ENCODE data around the gene POLH.
"Not testable (repeated sequence)": the region's sequence is repeated elsewhere in the genome, so short reads cannot be mapped to it uniquely, and the experiment has no call there.

POLH gene

GRCh38 chr6:43625393-43625992 lies 49.5 kb downstream of the POLH start:
- no peak for DNase-seq (ENCODE audit: low read depth)
- TF ChIP-seq CTCF (conservative IDR thresholded peaks at IDR 0.05; ENCODE audit: low read depth, low read length), result no peak
- H3K4me3 ChIP-seq (ENCODE audit: low read depth, low read length), result no peak overlapping the region

DNA sequence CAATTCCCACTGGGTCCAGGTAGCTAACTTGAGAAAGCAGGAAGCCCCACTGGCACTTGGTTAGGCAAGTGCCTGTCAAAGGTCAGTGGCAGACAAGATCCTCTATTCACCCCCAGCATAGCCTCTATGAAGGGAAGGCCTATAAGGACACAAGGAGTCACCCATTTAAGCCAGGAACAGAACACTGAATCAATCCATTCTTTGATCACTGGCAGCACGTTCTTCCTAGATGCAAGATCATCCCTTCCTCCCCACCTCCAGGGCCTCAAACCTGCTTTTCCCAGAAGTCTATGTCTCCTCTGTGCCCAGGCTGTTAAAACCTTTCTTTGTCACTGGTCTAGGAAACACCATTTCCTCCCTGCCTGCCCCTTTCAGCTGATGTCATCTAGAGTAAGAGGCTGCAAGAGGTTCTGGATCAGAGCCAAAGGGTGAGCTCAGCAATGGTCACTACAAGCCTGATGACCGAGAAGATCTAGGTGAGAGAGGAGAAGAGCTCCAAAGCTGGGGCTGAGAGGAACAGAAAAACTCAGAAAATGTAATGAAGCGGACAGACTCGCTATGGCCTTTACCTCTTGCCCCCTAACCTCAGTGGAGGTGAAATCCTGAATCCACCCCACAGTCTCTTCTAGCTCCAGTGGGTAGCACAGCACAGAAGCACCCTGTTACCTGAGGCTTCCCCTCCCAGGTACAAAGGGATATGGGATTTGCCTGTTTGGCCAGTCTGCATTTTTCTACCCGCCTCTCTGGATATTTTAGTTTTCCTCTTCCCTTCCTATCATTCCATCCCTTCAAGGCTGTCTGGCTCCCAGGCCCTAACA lies 51.2 kb downstream of the POLH start:
- DNase-seq (ENCODE audit: low read depth), result peak; percentile 99
- H3K4me3 ChIP-seq (ENCODE audit: low read depth, low read length), result peak overlapping the region; percentile 38
- no peak for TF ChIP-seq CTCF (conservative IDR thresholded peaks at IDR 0.05; ENCODE audit: low read depth, low read length)

DNA sequence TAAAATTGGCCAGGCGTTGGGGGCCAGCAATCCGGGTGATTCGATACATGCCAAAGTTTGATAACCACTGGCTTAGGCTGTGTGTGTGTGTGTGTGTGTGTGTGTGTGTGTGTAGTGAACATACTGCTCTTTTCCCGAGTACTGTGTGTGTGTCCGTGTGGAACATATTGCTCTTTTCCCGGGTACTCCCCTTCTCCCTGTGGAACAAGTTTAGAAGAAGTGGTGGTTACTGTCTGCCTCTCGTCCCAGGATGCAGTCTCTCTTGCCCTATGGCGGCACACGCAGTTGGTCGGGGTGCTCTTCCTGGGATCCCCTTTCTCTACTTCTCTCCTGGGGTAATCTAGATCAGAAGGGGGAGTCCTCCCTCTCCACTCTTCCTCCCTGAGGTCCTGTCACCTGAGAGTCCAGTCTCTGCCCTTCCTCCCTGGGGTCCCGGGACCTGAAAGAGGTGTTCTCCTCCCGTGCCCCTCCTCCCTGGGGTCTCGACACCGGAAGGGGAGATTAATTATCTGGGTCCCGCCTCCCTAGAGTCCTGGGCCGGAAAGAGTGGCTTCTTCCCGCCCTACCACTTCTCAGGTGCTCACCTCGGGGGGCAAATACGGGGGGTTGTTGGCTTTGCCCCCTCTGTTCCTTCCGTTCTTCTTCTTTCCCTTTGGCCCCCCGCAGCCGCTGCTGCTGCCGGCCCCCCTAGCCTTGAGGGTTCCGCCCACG lies 52.6 kb downstream of the POLH start:
- TF ChIP-seq CTCF (conservative IDR thresholded peaks at IDR 0.05; ENCODE audit: low read depth, low read length), result no peak
- DNase-seq (ENCODE audit: low read depth), result peak; percentile 56
- peak overlapping the region; percentile 93 for H3K4me3 ChIP-seq (ENCODE audit: low read depth, low read length)

DNA sequence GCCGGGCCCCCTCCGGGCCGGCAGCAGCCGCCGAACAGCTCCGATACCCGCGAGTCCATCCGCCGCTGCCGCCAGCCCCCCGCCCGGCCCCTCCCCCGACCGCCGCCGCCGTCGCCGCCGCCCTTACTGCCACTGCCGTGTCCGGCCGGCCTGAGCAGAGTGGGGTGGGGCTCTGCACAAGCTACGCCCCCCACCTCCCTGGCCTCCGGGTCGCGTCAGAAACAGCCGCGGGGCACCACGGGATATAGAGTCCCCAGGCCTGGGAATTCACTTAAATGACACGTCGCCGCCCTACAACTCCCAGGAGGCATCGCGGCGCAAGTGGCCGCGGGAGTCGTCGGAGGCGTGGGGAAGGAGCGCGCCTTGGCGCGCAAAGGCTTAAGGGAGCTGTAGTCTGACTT lies 53.1 kb downstream of the POLH start, which contains the start of gene GTPBP2:
GTPBP2 (minus strand) TSS at position 161 of the 401 bp plus-strand sequence; CDS start at position 59, 102 bp downstream.
- peak within 1 kb of the TSS; percentile 93 for H3K4me3 ChIP-seq (ENCODE audit: low read depth, low read length)
- DNase-seq (ENCODE audit: low read depth), result peak; percentile 100
- TF ChIP-seq CTCF (conservative IDR thresholded peaks at IDR 0.05; ENCODE audit: low read depth, low read length), result no peak

GRCh38 chr6:43629505-43630300 lies 53.7 kb downstream of the POLH start:
- peak; percentile 99 for DNase-seq (ENCODE audit: low read depth)
- no peak for TF ChIP-seq CTCF (conservative IDR thresholded peaks at IDR 0.05; ENCODE audit: low read depth, low read length)
- peak overlapping the region; percentile 93 for H3K4me3 ChIP-seq (ENCODE audit: low read depth, low read length)

DNA sequence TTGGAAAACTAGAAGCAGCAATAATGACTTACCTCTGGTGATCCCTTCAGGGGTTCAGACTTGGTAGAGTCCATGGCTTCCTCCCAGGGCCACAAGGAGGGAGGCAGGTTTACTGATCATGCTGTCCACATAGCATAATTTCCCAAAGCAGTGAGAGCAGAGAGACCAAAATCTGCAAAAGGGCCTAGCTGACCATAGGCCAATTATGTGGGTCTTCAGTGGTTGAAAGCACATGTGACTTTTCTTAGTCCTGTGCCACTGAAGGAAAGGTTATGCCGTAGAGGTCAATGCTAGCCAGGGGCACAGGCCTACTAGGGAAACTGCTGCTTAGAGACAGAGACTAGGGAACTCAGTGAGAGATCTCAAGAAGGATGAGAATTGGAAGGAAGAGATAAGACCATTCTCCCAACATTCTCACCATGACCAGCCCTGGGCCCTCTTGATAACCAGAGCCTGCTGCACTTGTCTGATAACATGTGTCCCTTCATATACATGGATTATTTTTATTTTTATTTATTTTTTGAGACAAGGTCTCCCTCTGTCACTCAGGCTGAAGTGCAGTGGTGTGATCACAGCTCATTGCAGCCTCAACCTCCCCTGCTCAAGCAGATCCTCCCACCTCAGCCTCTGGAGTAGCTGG lies 55.1 kb downstream of the POLH start:
- TF ChIP-seq CTCF (conservative IDR thresholded peaks at IDR 0.05; ENCODE audit: low read depth, low read length), result no peak
- no peak overlapping the region for H3K4me3 ChIP-seq (ENCODE audit: low read depth, low read length)
- no peak for DNase-seq (ENCODE audit: low read depth)

GRCh38 chr6:43633002-43633401 lies 57.0 kb downstream of the POLH start:
- not testable (repeated sequence) for DNase-seq (ENCODE audit: low read depth); H3K4me3 ChIP-seq (ENCODE audit: low read depth, low read length)

Data from choroid plexus epithelial cell (primary cell).